ENCODE measurements around the gene CLMN. TPM values are rescaled to one million over a fixed set of nuclear protein-coding genes. Genes with fewer than 3 reads are reported as not detected.

CLMN gene
- total and polyA plus RNA-seq, 4 donors = 4.5 to 33.5 (median 11.7) TPM

DNA sequence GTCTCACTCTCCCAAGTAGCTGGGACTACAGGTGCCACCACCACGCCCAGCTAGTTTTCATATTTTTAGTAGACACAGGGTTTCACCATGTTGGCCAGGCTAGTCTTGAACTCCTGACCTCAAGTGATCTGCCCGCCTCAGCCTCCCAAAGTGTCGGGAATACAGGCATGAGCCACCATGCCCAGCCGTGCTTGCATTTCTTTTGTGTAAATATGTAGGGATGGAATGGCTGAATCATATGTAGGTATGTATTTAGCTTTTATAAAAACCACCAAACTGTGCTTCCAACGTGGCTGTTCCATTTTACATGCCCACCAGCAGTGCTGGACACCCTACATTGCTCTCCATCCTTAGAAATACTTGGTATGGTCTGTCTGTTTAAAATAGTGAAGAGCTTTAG is 32.8 kb upstream of the CLMN start:
- Histone ChIP-seq H3K9me3 (ENCODE audit: control insufficient read depth in 4 of 4, insufficient read depth in 3 of 4, low read length in 3 of 4) (no peaks in the 10 kb centered on the region), H3K27me3 (ENCODE audit: control insufficient read depth in 3 of 3, insufficient read depth in 3 of 3, low read length in 2 of 3) (no peaks in the 10 kb centered on the region), H3K9ac (ENCODE audit: insufficient read depth in 1 of 2, low read length in 2 of 2) (no peak overlapping the region), H3K4me1 (ENCODE audit: control insufficient read depth in 5 of 5, insufficient read depth in 5 of 5, low read length in 5 of 5) (no peaks in the 10 kb centered on the region), H3K27ac (ENCODE audit: low read depth in 1 of 2, low read length in 1 of 2) (no peak overlapping the region), H3K4me3 (no peak overlapping the region), H3K36me3 (ENCODE audit: control insufficient read depth in 4 of 4, insufficient read depth in 4 of 4, low read length in 4 of 4) (no peaks in the 10 kb centered on the region)
- DNase-seq = no peak
- TF ChIP-seq, protein P1, sequence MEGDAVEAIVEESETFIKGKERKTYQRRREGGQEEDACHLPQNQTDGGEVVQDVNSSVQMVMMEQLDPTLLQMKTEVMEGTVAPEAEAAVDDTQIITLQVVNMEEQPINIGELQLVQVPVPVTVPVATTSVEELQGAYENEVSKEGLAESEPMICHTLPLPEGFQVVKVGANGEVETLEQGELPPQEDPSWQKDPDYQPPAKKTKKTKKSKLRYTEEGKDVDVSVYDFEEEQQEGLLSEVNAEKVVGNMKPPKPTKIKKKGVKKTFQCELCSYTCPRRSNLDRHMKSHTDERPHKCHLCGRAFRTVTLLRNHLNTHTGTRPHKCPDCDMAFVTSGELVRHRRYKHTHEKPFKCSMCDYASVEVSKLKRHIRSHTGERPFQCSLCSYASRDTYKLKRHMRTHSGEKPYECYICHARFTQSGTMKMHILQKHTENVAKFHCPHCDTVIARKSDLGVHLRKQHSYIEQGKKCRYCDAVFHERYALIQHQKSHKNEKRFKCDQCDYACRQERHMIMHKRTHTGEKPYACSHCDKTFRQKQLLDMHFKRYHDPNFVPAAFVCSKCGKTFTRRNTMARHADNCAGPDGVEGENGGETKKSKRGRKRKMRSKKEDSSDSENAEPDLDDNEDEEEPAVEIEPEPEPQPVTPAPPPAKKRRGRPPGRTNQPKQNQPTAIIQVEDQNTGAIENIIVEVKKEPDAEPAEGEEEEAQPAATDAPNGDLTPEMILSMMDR (IDR thresholded peaks at IDR 0.05; ENCODE audit: control extremely low read depth, extremely low read depth) = no peak
- WGBS, 2 donors = 78 to 81% methylated on average over 5 of the region's 5 CpGs
- no peak for ATAC-seq (ENCODE audit: insufficient read depth, low FRiP score)

DNA sequence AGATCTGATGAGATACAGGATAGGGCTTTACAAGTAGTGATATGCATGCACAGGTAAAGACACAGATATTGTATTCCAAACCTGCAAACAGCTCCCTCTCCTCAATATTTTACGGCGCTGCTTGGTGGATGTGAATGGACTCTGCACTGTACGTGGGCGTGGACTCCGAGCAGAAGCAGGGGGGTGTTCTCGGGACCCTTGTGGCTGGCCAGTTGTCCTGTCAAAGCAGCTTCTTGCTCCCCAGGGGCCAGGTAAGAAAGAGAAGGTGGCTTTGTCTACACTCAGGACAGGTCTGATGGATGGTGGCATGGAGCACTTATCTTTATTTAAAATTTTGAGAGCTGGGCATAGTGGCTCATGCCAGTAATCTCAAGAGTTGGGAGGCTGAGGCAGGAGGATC is 29.5 kb upstream of the CLMN start:
- no peak overlapping the region for H3K4me3 ChIP-seq
- H3K36me3 ChIP-seq (ENCODE audit: control insufficient read depth in 4 of 4, insufficient read depth in 4 of 4, low read length in 4 of 4) = no peaks in the 10 kb centered on the region
- DNase-seq (no peak), ATAC-seq (ENCODE audit: insufficient read depth, low FRiP score) (no peak)
- H3K4me1 ChIP-seq (ENCODE audit: control insufficient read depth in 5 of 5, insufficient read depth in 5 of 5, low read length in 5 of 5) = no peaks in the 10 kb centered on the region
- 93 to 95% methylated on average over 6 of the region's 6 CpGs for WGBS, 2 donors
- TF ChIP-seq, protein P1 (IDR thresholded peaks at IDR 0.05; ENCODE audit: control extremely low read depth, extremely low read depth) = no peak
- no peaks in the 10 kb centered on the region for H3K27me3 ChIP-seq (ENCODE audit: control insufficient read depth in 3 of 3, insufficient read depth in 3 of 3, low read length in 2 of 3)
- H3K9me3 ChIP-seq (ENCODE audit: control insufficient read depth in 4 of 4, insufficient read depth in 3 of 4, low read length in 3 of 4) = no peaks in the 10 kb centered on the region
- H3K27ac ChIP-seq (ENCODE audit: low read depth in 1 of 2, low read length in 1 of 2) = no peak overlapping the region
- no peak overlapping the region for H3K9ac ChIP-seq (ENCODE audit: insufficient read depth in 1 of 2, low read length in 2 of 2)

DNA sequence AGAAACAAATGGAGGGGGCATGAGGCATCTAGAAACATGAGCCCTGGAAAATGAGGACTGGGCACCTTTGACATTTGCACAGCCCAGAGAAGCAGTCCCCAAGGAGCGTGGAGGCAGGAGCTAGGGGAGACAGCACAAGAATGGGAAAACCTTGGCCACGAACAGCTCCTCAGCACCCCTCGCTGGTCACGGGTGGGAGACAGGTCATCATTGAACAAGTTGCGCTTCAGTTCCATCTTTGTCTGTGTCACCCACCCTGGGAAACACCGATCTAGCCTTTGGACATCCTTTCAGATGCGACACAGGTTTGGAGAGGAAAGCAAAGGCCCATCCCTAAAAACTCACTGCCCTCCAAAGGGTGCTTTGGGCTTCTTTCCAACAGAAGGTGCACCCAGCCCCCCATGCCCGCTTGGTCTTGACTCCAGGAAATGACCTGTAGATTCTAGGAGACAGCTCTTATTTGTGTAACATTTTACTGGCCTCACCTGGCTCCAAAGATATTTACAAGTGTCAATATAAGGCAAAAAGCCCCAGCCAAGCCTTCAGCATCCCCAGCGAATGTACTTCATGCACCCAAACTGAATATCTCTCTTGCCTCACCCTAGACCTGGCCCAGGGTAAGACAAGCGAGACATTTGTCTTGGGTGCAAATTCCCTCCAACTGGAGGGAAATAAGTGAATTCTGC is 28.8 kb upstream of the CLMN start:
- Histone ChIP-seq H3K9ac (ENCODE audit: insufficient read depth in 1 of 2, low read length in 2 of 2) (no peak overlapping the region), H3K4me3 (no peak overlapping the region), H3K4me1 (ENCODE audit: control insufficient read depth in 5 of 5, insufficient read depth in 5 of 5, low read length in 5 of 5) (no peaks in the 10 kb centered on the region), H3K27ac (ENCODE audit: low read depth in 1 of 2, low read length in 1 of 2) (no peak overlapping the region), H3K9me3 (ENCODE audit: control insufficient read depth in 4 of 4, insufficient read depth in 3 of 4, low read length in 3 of 4) (no peaks in the 10 kb centered on the region), H3K36me3 (ENCODE audit: control insufficient read depth in 4 of 4, insufficient read depth in 4 of 4, low read length in 4 of 4) (no peaks in the 10 kb centered on the region), H3K27me3 (ENCODE audit: control insufficient read depth in 3 of 3, insufficient read depth in 3 of 3, low read length in 2 of 3) (no peaks in the 10 kb centered on the region)
- WGBS, 2 donors = 82% methylated on average over 10 of the region's 10 CpGs
- TF ChIP-seq, protein P1 (IDR thresholded peaks at IDR 0.05; ENCODE audit: control extremely low read depth, extremely low read depth) = no peak
- ATAC-seq (ENCODE audit: insufficient read depth, low FRiP score) = no peak
- DNase-seq = no peak

DNA sequence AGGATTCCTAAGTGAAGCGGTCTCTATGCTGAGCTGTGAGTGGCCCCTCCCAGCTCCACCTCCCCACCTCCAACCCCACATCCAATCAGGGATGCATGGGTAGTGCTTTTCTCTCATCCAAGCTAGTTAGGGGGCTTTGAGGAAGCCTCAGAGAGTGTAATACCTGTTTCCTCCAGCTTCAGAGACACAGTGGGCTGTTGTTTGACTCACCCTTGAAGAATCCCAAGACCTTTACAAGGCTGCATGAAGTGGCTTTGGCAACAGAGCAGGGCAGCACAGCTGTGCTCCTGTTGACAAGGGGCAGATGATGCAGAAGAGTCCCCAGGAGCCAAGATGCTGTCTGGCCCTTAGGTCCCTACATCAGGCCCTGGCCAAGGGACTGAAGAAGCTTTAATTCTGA is 27.1 kb upstream of the CLMN start:
- Histone ChIP-seq H3K4me3 (no peak overlapping the region), H3K27ac (ENCODE audit: low read depth in 1 of 2, low read length in 1 of 2) (no peak overlapping the region), H3K27me3 (ENCODE audit: control insufficient read depth in 3 of 3, insufficient read depth in 3 of 3, low read length in 2 of 3) (no peaks in the 10 kb centered on the region), H3K9ac (ENCODE audit: insufficient read depth in 1 of 2, low read length in 2 of 2) (no peak overlapping the region), H3K9me3 (ENCODE audit: control insufficient read depth in 4 of 4, insufficient read depth in 3 of 4, low read length in 3 of 4) (no peaks in the 10 kb centered on the region), H3K4me1 (ENCODE audit: control insufficient read depth in 5 of 5, insufficient read depth in 5 of 5, low read length in 5 of 5) (no peaks in the 10 kb centered on the region), H3K36me3 (ENCODE audit: control insufficient read depth in 4 of 4, insufficient read depth in 4 of 4, low read length in 4 of 4) (no peaks in the 10 kb centered on the region)
- DNase-seq = no peak
- 93 to 100% methylated on average over 1 of the region's 1 CpG for WGBS, 2 donors
- no peak for ATAC-seq (ENCODE audit: insufficient read depth, low FRiP score)
- TF ChIP-seq, protein P1 (IDR thresholded peaks at IDR 0.05; ENCODE audit: control extremely low read depth, extremely low read depth) = no peak

Measured in lung (tissue), 12 donors.